Stimulated activated CD4-positive, alpha-beta T cell treated with anti-CD3 and anti-CD28 coated beads, Interleukin-2, amount 100 ng/mL, for 4 hours (primary cell): Measurements from ENCODE around the gene DEFB113.
"Not testable (repeated sequence)": the region's sequence is repeated elsewhere in the genome, so short reads cannot be mapped to it uniquely, and the experiment has no call there.

Source experiments
- DNase-seq: peaks from one replicate; pipeline ENCODE4 v3.0.0-alpha.2; 2020; ENCODE audit warnings: low read depth

Gene DEFB113

GRCh38 chr6:49969605-49970004, at the start of gene DEFB113:
Gene DEFB113, minus strand, starts transcription at chr6:49969625. Its CDS starts 0 bp downstream, at chr6:49969625.
- no peak for DNase-seq

- no peak for DNase-seq
Observed at GRCh38 chr6:50007819-50008218, 38.4 kb upstream of the DEFB113 start.

- DNase-seq, result no peak
Observed at GRCh38 chr6:50003139-50003538, 33.7 kb upstream of the DEFB113 start.

GRCh38 chr6:49995278-49995677, 25.9 kb upstream of the DEFB113 start:
- no peak for DNase-seq

GRCh38 chr6:49988900-49989299, 19.5 kb upstream of the DEFB113 start:
- no peak for DNase-seq

GRCh38 chr6:49987749-49988148, 18.3 kb upstream of the DEFB113 start:
- no peak for DNase-seq

- no peak for DNase-seq
Observed at GRCh38 chr6:49986551-49986950, 17.1 kb upstream of the DEFB113 start.

- DNase-seq, result no peak
Observed at GRCh38 chr6:49982046-49982445, 12.6 kb upstream of the DEFB113 start.

GRCh38 chr6:49980898-49981297, 11.5 kb upstream of the DEFB113 start:
- DNase-seq, result no peak

- no peak for DNase-seq
Observed at GRCh38 chr6:49979584-49979983, 10.2 kb upstream of the DEFB113 start.

- DNase-seq, result no peak
Observed at GRCh38 chr6:49978332-49979226, 9.2 kb upstream of the DEFB113 start.

GRCh38 chr6:49966823-49967222, 2.6 kb downstream of the DEFB113 start:
- no peak for DNase-seq

GRCh38 chr6:49966334-49966733, 3.1 kb downstream of the DEFB113 start:
- no peak for DNase-seq

GRCh38 chr6:49964064-49964463, 5.4 kb downstream of the DEFB113 start, which contains the start of gene DEFB114:
Gene DEFB114, minus strand, starts transcription at chr6:49964164. Its CDS starts 59 bp downstream, at chr6:49964105.
- no peak for DNase-seq

GRCh38 chr6:49958180-49958579, 11.2 kb downstream of the DEFB113 start:
- DNase-seq, result no peak

- no peak for DNase-seq
Observed at GRCh38 chr6:49955847-49956246, 13.6 kb downstream of the DEFB113 start.

- DNase-seq, result no peak
Observed at GRCh38 chr6:49951926-49952325, 17.5 kb downstream of the DEFB113 start.

GRCh38 chr6:49950415-49950751, 19.0 kb downstream of the DEFB113 start:
- no peak for DNase-seq

- DNase-seq, result no peak
Observed at GRCh38 chr6:49949062-49949461, 20.4 kb downstream of the DEFB113 start.

GRCh38 chr6:49946835-49947234, 22.6 kb downstream of the DEFB113 start:
- no peak for DNase-seq

- DNase-seq, result not testable (repeated sequence)
Observed at GRCh38 chr6:49944068-49944467, 25.4 kb downstream of the DEFB113 start.

GRCh38 chr6:49939993-49940498, 29.4 kb downstream of the DEFB113 start:
- DNase-seq, result no peak

GRCh38 chr6:49937811-49938210, 31.6 kb downstream of the DEFB113 start:
- no peak for DNase-seq

GRCh38 chr6:49937017-49937416, 32.4 kb downstream of the DEFB113 start:
- no peak for DNase-seq
